HepG2 (cell line): ENCODE data around the gene USP35. TPM values are rescaled to one million over a fixed set of nuclear protein-coding genes. Genes with fewer than 3 reads are reported as not detected.

Experiments
- DPF2 ChIP-seq: sonication (generic); formaldehyde crosslinking; IDR thresholded peaks from 2 replicates; pipeline ENCODE4 v1.4.0; 2020; ENCODE audit warnings: mild to moderate bottlenecking, low read depth, missing genetic modification reagents, borderline replicate concordance
- EHMT2 ChIP-seq: fragments of 200-600 bp; sonication (generic); IDR thresholded peaks from 2 replicates; pipeline ENCODE4 v1.7.0; 2017; ENCODE audit warnings: antibody characterized with exemption, low read depth, low read length, borderline replicate concordance
- PLRG1 ChIP-seq: fragments of 450-650 bp; conservative IDR thresholded peaks from 2 replicates; pipeline ENCODE4 v1.6.1; 2016
- POGK ChIP-seq: sonication (generic); formaldehyde crosslinking; conservative IDR thresholded peaks from 2 replicates; pipeline ENCODE4 v1.8.0; 2022; ENCODE audit warnings: mild to moderate bottlenecking, moderate library complexity, missing genetic modification reagents
- RAD21 ChIP-seq: fragments of 450-650 bp; formaldehyde crosslinking; IDR thresholded peaks from 2 replicates; pipeline ENCODE4 v1.5.0; 2020; ENCODE audit warnings: mild to moderate bottlenecking
- REPIN1 ChIP-seq: sonication (generic); formaldehyde crosslinking; IDR thresholded peaks from 2 replicates; pipeline ENCODE4 v1.8.0; 2022; ENCODE audit warnings: missing genetic modification reagents, low read depth, mild to moderate bottlenecking, borderline replicate concordance
- TFDP1 ChIP-seq: IDR thresholded peaks from 2 replicates; pipeline ENCODE4 v1.6.1; 2016; ENCODE audit warnings: missing compliant biosample characterization, missing genetic modification reagents, borderline replicate concordance
- ZNF687 ChIP-seq: sonication (generic); formaldehyde crosslinking; IDR thresholded peaks from 2 replicates; pipeline ENCODE4 v1.5.1; 2020; ENCODE audit warnings: mild to moderate bottlenecking, missing genetic modification reagents, moderate library complexity
- ZNF737 ChIP-seq: sonication (generic); formaldehyde crosslinking; IDR thresholded peaks from 2 replicates; pipeline ENCODE4 v1.5.0; 2020; ENCODE audit warnings: missing genetic modification reagents, mild to moderate bottlenecking, borderline replicate concordance
- polyA plus RNA-seq, 8 experiments: library from polyadenylated mRNA; depleted of rRNA in 3 of 8; stranded (reverse) in 7 of 8; unstranded in 1 of 8; fragments of >200 nt; fragmentation: Illumina TruSeq in 4 of 8; extraction: Trizol in 4 of 8; gene quantifications; 2 replicates each; pipeline versions ENCODE4 v1.2.1 to v1.2.3, GENCODE V29; 2011 to 2016; ENCODE audit warnings: low read depth in 4 of 8, missing spikeins in 1 of 8, mixed read lengths in 1 of 8; ENCODE audit not compliant: insufficient read depth in 1 of 8
- total RNA-seq, 5 experiments: library from RNA; depleted of rRNA; stranded (reverse); fragments of >200 nt; fragmentation: Illumina TruSeq; extraction: Trizol; gene quantifications; 2 replicates each; pipeline ENCODE4 v1.2.3, GENCODE V29; 2016; ENCODE audit warnings: low read depth in 1 of 5
- TF ChIP-seq, protein P1 (sequence below): sonication (generic); formaldehyde crosslinking; IDR thresholded peaks from 2 replicates; pipeline ENCODE4 v1.4.0; 2020; ENCODE audit warnings: missing genetic modification reagents, borderline replicate concordance
- TF ChIP-seq, protein P2 (sequence below): sonication (generic); formaldehyde crosslinking; IDR thresholded peaks from 2 replicates; pipeline ENCODE4 v1.4.0; 2020; ENCODE audit warnings: mild to moderate bottlenecking, missing genetic modification reagents
- TF ChIP-seq, protein P3 (sequence below): sonication (generic); formaldehyde crosslinking; IDR thresholded peaks from 2 replicates; pipeline ENCODE4 v1.5.1; 2020; ENCODE audit warnings: missing genetic modification reagents, mild to moderate bottlenecking, borderline replicate concordance
- TF ChIP-seq, protein P4 (sequence below): IDR thresholded peaks from 2 replicates; pipeline ENCODE4 v1.6.1; 2016; ENCODE audit warnings: low read depth, control low read depth

The USP35 gene
- total and polyA plus RNA-seq, 2 of the 13 experiments (the other 11 are each of a cell fraction or from before 2014, with no cell fraction given), result 4.6 to 7.7 TPM

- no peak for TF ChIP-seq ZNF687
- TF ChIP-seq, protein P1, sequence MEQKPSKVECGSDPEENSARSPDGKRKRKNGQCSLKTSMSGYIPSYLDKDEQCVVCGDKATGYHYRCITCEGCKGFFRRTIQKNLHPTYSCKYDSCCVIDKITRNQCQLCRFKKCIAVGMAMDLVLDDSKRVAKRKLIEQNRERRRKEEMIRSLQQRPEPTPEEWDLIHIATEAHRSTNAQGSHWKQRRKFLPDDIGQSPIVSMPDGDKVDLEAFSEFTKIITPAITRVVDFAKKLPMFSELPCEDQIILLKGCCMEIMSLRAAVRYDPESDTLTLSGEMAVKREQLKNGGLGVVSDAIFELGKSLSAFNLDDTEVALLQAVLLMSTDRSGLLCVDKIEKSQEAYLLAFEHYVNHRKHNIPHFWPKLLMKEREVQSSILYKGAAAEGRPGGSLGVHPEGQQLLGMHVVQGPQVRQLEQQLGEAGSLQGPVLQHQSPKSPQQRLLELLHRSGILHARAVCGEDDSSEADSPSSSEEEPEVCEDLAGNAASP, result peak; percentile 81; the same call in 1 of the 2 replicates
- TF ChIP-seq, protein P2, sequence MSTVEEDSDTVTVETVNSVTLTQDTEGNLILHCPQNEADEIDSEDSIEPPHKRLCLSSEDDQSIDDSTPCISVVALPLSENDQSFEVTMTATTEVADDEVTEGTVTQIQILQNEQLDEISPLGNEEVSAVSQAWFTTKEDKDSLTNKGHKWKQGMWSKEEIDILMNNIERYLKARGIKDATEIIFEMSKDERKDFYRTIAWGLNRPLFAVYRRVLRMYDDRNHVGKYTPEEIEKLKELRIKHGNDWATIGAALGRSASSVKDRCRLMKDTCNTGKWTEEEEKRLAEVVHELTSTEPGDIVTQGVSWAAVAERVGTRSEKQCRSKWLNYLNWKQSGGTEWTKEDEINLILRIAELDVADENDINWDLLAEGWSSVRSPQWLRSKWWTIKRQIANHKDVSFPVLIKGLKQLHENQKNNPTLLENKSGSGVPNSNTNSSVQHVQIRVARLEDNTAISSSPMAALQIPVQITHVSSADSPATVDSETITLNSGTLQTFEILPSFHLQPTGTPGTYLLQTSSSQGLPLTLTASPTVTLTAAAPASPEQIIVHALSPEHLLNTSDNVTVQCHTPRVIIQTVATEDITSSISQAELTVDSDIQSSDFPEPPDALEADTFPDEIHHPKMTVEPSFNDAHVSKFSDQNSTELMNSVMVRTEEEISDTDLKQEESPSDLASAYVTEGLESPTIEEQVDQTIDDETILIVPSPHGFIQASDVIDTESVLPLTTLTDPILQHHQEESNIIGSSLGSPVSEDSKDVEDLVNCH (CRISPR knock-in tag), result no peak
- TF ChIP-seq, protein P3, sequence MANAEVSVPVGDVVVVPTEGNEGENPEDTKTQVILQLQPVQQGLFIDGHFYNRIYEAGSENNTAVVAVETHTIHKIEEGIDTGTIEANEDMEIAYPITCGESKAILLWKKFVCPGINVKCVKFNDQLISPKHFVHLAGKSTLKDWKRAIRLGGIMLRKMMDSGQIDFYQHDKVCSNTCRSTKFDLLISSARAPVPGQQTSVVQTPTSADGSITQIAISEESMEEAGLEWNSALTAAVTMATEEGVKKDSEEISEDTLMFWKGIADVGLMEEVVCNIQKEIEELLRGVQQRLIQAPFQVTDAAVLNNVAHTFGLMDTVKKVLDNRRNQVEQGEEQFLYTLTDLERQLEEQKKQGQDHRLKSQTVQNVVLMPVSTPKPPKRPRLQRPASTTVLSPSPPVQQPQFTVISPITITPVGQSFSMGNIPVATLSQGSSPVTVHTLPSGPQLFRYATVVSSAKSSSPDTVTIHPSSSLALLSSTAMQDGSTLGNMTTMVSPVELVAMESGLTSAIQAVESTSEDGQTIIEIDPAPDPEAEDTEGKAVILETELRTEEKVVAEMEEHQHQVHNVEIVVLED (CRISPR knock-in tag), result no peak
- TF ChIP-seq RAD21 (CRISPR knock-in tag), result no peak
- no peak for TF ChIP-seq EHMT2
- TF ChIP-seq ZNF737 (CRISPR knock-in tag), result no peak
- no peak for TF ChIP-seq POGK (CRISPR knock-in tag)
- no peak for TF ChIP-seq DPF2 (CRISPR knock-in tag)
- no peak for TF ChIP-seq TFDP1 (CRISPR knock-in tag)
- TF ChIP-seq, protein P4, sequence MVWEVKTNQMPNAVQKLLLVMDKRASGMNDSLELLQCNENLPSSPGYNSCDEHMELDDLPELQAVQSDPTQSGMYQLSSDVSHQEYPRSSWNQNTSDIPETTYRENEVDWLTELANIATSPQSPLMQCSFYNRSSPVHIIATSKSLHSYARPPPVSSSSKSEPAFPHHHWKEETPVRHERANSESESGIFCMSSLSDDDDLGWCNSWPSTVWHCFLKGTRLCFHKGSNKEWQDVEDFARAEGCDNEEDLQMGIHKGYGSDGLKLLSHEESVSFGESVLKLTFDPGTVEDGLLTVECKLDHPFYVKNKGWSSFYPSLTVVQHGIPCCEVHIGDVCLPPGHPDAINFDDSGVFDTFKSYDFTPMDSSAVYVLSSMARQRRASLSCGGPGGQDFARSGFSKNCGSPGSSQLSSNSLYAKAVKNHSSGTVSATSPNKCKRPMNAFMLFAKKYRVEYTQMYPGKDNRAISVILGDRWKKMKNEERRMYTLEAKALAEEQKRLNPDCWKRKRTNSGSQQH, result no peak
- no peak for TF ChIP-seq PLRG1
- 0 out of 2 replicates have a peak, but pooled peaks have one; percentile 27 for TF ChIP-seq REPIN1 (CRISPR knock-in tag)
Measured at GRCh38 chr11:78170874-78171549, 17.7 kb upstream of the USP35 start (continued).
